ENCODE data around the gene SPPL2A. TPM values are rescaled to one million over a fixed set of nuclear protein-coding genes. Genes with fewer than 3 reads are reported as not detected.

SPPL2A gene
- total and polyA plus RNA-seq, 10 of the 15 experiments (the other 5 are each of a cell fraction or from before 2014, with no cell fraction given): 11.3 to 83.8 (median 44.0) TPM

- TF ChIP-seq ZBTB40 (IDR thresholded peaks at IDR 0.05; ENCODE audit: borderline replicate concordance) (no peak), ZBTB33 (IDR thresholded peaks at IDR 0.05) (no peak), REST (IDR thresholded peaks at IDR 0.05; ENCODE audit: low read depth, low read length) (no peak), BCL3 (IDR thresholded peaks at IDR 0.05; ENCODE audit: borderline replicate concordance, insufficient read depth, low read depth, low read length, poor library complexity, severe bottlenecking) (no peak), EZH2 (IDR thresholded peaks at IDR 0.05; ENCODE audit: borderline replicate concordance, control insufficient read depth, low read depth, low read length) (no peak), SP1 (IDR thresholded peaks at IDR 0.05; ENCODE audit: low read depth, low read length) (no peak), SREBF1 (IDR thresholded peaks at IDR 0.05; ENCODE audit: low read length) (no peak), SREBF2 (IDR thresholded peaks at IDR 0.05; ENCODE audit: low read length) (no peak)
Observed at GRCh38 chr15:50783411-50783810, 17.9 kb upstream of the SPPL2A start (continued).

Data from GM12878 (cell line).